Measurements from ENCODE around the gene ETS2.

The ETS2 gene

DNA sequence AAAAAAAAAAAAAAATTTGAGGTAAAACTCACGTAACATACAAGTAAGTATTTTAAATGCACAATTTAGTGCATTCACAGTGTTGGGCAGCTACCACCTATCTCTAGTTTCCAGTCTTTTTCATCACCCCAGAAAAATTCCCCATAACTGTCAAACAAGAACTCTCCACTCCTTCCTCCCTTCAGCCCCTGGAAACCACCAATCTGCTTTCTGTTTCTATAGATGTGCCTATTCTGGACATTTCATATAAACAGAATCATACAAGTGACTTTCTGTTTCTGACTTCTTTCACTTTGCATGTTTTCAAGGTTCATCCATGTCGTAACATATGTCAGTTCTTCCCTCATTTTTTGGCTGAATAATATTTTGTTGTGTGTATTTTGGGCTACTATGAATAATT is 24.9 kb upstream of the ETS2 start:
- no peak for DNase-seq

DNA sequence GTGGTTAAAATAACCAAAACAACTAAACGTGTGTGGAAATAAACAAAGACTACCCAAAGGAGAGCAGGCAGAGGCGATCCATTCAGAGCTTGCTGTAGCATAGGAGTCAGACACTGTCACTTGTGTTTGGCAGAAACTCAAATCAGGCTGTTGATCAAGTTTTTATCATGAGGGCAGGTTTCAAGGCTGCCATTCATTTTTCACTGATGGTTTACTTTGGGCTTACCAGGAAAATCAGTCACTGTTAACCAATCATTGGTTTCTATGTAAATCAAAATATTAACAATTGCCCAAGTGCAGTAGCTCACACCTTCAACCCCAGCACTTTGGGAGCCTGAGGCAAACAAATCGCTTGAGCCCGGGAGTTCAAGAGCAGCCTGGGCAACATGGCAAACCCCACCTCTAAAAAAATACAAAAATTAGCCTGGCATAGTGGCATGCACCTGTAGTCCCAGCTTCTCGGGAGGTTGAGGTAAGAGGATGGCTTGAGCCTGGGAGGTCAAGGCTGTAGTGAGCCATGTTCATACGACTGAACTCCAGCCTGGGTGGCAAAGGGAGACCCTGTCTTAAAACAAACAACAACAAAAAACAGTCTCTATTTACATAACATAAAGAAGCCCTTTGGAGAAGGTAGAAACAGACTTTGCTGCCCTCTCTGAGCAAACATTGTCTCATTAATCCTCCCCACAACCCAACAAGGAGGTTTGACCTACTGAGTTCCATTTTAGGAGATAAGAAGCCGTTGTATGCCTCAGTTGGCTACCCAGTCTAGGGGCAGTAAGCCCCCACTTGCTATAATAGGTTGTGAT is 21.1 kb upstream of the ETS2 start:
- no peak for DNase-seq

- DNase-seq = no peak
Observed at GRCh38 chr21:38785483-38785882, 20.2 kb upstream of the ETS2 start.

GRCh38 chr21:38787016-38787415 is 18.7 kb upstream of the ETS2 start:
- DNase-seq = no peak

GRCh38 chr21:38787461-38788274 is 18.1 kb upstream of the ETS2 start:
- no peak for DNase-seq

DNA sequence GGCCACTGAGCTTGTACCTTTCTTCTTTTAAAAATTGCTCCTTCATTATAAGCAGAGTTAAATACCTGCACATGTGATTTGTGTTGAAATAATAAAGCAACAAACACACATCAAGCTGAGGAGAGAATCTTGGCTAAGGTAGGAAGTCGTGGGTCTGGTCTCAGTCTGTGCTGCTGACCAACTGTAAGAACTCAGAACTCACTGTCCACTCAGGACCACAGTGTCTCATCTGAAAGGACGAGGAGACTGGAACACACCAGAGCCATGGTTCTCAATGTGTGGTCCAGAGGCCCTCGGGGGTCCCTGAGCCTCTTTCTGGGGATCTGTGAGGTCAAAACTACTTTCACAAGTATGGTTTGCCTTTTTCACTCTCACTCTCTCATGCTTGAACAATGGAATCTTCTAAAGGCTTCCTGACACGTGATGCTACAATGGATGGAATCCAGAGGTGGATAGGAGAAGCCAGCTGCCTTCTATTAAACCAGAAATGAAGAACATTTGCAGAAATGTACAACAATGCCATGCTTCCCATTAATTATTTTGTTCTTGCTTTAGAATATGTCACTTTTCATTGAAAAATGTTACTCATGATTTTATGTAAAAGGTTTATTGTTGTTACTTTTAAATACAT is 17.3 kb upstream of the ETS2 start:
- no peak for DNase-seq

GRCh38 chr21:38789275-38789674 is 16.5 kb upstream of the ETS2 start:
- DNase-seq = no peak

- no peak for DNase-seq
Observed at GRCh38 chr21:38790059-38790458, 15.7 kb upstream of the ETS2 start.

- no peak for DNase-seq
Observed at GRCh38 chr21:38790961-38791360, 14.8 kb upstream of the ETS2 start.

- no peak for DNase-seq
Observed at GRCh38 chr21:38792676-38793459, 12.9 kb upstream of the ETS2 start.

- DNase-seq = no peak
Observed at GRCh38 chr21:38793926-38794713, 11.6 kb upstream of the ETS2 start.

GRCh38 chr21:38794978-38795377 is 10.8 kb upstream of the ETS2 start:
- DNase-seq = no peak

DNA sequence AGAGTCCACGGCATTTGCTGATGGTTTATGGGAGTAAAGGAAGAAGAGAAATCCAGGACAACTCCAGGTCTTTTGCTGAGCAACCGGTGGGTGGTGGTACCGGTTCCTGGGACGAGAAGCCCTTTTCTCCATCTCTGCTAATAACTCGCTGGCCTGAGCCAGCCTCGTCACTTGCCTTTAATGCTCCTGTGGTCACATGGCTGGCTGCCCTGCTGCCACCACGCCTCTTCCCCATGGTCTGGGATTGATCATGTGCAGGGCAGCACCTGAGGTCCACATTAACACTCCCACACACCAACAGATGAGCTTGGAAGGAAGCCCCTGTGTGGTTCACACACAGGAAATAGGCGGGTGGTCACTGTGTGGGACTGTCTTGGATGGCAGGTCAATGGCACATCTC is 10.3 kb upstream of the ETS2 start:
- no peak for DNase-seq

- DNase-seq = no peak
Observed at GRCh38 chr21:38796424-38796823, 9.3 kb upstream of the ETS2 start.

- no peak for DNase-seq
Observed at GRCh38 chr21:38797470-38797869, 8.3 kb upstream of the ETS2 start.

- no peak for DNase-seq
Observed at GRCh38 chr21:38798081-38798480, 7.6 kb upstream of the ETS2 start.

- no peak for DNase-seq
Observed at GRCh38 chr21:38798481-38798882, 7.2 kb upstream of the ETS2 start.

DNA sequence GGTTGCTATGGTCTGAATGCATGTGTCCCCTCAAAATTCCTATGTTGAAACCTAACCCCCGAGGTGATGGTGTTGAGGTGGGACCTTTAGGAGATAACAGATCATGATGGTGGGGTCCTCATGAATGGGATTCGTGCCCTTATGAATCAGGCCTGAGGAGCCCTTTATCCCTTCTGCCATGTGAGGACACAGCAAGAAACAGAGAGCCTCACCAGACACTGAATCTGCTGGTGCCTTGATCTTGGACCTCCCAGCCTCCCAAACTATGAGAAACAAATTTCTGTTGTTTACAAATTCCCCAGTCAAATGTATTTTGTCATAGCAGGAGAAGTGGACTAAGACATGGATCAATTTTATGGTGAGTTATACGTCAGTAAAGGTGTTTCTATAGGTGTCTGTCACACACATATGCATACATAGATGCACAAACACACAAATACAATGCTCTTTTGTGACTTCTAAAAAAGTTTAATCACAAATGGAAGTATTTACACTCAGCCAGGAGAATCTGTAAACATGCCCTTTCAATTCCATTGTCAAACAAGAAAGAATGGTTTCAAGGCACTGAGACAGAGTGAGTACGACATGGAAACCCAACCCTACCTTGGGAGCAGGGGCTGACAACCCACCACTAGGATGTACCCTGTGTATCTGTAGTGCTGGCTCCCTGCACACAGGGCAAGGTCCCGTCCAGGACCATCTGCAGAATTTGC is 5.5 kb upstream of the ETS2 start:
- no peak for DNase-seq

- no peak for DNase-seq
Observed at GRCh38 chr21:38800924-38801744, 4.6 kb upstream of the ETS2 start.

Measured in activated CD8-positive, alpha-beta memory T cell treated with anti-CD3 and anti-CD28 coated beads, Interleukin-2, amount 50 U/mL, for 4 hours (primary cell).